ENCODE measurements around the gene WDSUB1.

- TF ChIP-seq CTCF (IDR thresholded peaks at IDR 0.05): no peak
- TF ChIP-seq POLR2A (IDR thresholded peaks at IDR 0.05): no peak
Measured at GRCh38 chr2:159213296-159213695, 73.2 kb downstream of the WDSUB1 start.
